HUDEP-2 (cell line): ENCODE data around the gene GRK1.

ENCODE experiments used
- DNase-seq, 76 experiments: peaks; one replicate each; lab custom pipeline; 2025; ENCODE audit not compliant: unreplicated experiment in 76 of 76; lab: John Stamatoyannopoulos, UW

GRK1 gene

GRCh38 chr13:113754691-113755090, 87.7 kb downstream of the GRK1 start:
- DNase-seq, result no peak

GRCh38 chr13:113756441-113757097, 89.5 kb downstream of the GRK1 start:
- DNase-seq, result no peak

DNA sequence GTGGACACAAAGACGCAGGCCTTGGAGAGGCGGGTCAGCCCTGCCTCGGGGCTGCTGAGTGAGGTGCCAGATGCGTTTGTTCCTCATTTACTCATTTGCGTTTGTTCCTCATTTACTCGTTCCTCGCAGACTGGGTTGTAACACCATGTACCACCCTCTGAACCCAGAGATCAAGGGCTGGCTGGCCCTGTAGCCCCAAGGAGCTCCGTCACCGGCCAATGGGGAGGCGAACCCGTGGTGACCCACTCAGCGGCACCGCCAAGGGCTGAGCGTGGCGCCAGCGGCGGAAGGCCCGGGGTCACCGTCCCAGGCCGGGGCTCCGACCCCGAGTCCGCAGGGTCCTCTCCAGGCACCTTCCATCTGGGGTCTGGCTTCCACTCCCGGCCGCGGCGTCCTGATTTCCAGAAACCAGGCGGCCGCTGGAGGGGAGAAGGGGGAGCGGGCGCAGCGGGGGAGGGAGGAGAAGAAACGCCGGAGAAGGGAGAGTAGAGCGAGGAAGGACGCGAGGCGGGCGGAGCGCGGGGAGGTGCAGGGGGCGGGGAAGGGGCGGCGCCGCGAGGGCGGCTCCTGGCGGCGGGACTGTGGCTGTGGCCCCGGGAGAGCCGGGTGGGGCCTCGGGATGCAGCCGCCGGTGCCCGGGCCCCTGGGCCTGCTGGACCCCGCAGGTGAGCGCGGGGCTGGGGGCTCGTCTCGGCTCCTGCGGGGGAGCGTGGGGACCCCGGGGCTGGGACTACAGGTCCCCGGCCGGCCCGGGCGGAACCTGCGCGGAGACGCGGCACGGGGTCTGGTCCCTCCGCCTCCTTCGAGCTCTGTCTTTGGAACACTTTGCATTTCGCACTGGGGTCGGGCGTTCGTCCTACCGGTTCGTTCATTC, 91.9 kb downstream of the GRK1 start, which contains the start of gene TMEM255B:
Gene TMEM255B (plus strand): TSS at position 576 of the 874 bp plus-strand sequence. CDS start 44 bp downstream, at position 620.
- DNase-seq, result peak in 56 of 76 experiments; percentile 1 to 77 (median 44)

GRCh38 chr13:113759525-113760137, 92.6 kb downstream of the GRK1 start:
- DNase-seq, result no peak

DNA sequence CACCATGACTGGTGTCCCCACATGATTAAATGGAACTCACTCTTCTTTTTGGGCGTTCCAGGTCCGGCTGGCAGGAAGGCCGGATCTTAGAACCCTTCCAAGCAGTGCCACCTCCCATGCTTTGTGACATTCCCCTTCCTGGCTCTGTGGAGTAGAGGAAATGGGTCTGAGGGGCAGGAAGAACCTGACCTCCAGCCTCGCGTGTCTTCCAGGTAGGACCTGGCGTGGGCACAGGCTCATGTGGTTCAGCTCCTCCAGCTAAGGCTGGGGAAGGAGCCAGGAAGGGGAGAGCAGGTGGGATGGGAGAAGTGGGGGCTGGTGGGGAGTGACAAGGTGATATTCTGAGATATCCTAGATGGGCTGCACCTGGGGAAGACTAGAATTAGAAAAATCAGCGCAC, 94.1 kb downstream of the GRK1 start:
- no peak for DNase-seq

DNA sequence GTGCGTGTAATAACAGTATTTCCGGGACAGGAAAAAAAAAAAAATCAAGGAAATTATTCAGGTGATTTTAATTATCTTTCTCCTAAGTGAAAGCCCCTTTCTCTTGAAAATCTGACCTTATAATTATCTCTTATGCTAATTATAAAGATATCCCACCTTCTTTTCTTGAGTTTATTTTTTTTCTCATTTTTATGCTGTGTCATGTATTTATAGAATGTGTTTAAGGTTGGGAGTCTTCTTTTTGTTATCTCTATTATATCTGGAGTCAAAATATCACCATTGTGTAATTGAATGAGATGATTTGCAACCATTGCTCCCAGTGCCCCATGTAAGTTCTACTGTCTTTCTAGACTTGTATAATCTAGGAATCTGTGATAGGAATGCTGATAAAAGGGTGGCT, 95.1 kb downstream of the GRK1 start:
- no peak for DNase-seq

DNA sequence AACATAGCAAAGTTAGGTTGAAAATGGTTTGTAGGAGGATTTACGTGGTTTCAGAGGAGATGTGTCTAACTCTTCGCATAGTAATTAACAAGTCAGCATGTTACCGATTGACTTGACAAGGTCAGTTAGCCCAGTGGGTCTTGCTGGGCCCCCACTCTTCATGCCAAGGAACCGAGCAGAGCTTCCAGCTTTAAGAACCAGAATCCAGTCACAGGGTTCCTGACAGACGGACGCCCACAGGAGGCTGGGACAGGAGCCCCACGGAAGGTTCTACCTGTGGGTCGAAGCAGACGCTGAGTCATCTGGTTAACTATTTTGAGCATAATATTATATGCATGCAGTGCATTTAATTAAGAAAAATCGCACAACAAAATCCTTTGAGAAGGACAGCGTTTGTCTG, 95.5 kb downstream of the GRK1 start:
- DNase-seq, result no peak

DNA sequence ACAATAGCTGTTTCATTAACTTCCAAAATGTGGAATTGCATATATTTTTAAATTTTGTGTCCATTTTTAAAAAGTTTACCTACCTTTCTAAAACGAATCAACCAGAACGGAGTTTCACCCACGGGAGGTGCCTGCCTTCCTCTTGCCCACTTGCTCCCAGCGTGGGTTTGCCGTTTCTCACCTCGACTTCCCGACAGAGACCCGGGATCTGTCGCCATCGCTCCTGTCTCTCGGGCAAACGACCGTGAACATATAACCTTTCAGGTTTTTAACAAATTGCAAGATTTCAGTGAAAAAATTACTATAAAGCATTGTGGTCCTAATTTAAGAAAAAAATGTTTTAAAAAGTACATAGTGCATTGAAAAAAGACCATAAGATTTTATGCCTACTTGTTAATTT, 96.2 kb downstream of the GRK1 start:
- no peak for DNase-seq

- no peak for DNase-seq
Measured at GRCh38 chr13:113763961-113764792, 97.2 kb downstream of the GRK1 start.

DNA sequence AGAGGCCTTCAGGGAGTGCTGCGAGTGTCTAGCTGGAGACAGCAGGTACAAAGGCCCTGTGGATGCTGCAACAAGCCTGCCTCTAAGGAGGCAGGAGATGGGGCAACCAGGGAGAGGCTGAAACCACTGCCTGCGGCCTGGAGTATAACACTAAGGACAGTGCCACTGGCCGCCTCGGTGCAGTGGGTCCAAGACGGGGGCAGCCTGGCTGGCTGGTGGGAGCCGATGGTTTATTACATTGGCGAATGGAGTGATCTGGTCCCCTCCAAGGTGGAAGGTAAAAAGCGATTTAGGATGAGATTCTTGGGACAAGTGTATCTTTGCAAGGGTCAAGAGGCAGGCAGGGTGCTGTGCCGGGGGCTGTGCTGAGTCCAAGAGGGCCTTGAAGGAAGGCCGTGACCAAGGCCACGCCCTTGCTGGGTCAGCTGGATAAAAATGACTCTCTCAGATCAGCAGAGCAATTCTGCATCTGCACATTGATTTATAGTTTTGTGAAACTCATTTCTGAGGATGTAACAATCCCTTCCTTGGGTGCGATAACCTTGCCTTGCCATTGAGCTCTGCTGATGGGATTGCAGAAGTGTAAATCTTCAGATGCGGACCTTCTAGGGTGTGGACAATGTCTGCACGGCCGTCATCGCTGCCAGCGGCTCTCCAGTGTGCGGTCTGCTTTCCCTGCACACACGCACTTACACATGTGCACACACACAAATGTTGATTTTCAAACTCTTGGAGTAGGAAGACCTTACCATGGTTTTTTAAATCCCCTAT, 98.0 kb downstream of the GRK1 start:
- no peak for DNase-seq

DNA sequence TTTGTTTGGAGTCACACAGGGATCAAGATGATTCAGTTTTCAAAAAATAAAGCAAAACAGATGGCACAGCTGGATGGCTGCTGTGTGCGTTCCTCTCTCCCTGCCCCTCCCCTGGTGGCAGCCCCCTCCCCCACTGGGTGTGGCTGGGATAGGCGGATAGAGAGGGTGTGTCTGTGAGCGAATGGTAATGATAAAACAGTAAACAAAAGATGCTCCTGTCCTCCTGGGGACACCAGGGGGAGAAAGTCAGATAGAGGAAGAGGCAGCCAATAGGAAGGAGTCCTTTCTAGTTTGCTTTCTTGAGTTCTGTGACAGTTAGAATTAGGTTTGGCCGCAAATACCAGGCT, 98.5 kb downstream of the GRK1 start:
- DNase-seq, result peak in 17 of 76 experiments; percentile 2 to 40 (median 14)

DNA sequence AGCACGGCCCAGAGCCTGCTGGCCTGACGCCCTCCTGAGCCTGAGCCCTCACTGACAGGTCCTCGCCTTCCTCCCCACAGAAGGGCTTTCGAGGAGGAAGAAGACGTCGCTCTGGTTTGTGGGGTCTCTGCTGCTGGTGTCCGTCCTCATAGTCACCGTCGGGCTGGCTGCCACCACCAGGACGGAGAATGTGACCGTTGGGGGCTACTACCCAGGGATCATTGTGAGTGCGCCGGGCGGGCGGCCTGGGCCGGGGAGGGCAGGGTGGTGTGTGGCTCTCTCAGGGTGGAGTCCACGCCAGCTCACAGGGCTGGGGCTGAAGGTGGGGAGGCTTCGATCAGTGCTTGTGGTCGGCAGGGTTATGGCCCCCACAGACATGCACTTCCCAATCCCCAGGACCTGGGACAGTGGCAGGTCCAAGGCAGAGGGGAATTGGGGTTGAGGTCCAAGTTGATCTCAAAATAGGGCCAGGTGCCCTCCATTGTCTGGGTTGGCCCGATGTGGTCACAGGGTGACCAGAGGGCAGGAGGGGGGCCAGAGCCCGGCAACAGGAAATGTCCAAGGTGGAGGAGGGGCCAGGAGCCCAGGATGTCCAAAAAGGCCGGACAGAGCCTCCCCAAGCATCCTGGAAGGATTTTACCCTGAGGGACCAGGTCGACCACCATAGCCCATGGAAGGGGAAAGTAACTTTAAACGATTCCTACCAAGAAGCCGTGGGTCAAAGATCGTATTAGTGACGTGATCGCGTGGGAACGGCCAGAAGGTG, 99.2 kb downstream of the GRK1 start:
- no peak for DNase-seq

DNA sequence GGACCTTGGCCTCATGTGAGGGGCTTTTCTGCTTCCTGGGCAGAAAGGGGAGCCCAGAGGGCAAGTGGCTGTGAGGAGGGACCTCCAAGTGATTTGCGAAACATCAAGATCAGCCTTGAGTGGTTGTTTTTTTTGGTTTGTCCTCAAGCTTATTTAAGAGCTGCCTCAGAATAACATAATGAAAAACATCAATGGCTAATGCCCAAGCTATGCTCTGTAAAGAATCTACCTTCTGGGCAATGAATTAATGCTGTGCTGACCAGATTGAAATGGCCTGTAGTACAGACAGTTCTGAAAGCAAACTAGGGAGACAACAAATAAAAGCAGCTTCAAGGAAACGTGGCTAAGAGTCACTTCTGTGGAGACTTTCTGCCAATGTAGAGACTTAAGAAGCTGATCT, 100.3 kb downstream of the GRK1 start:
- no peak for DNase-seq

GRCh38 chr13:113768018-113768905, 101.2 kb downstream of the GRK1 start:
- no peak for DNase-seq

- no peak for DNase-seq
Measured at GRCh38 chr13:113769106-113769505, 102.1 kb downstream of the GRK1 start.

- no peak for DNase-seq
Measured at GRCh38 chr13:113769881-113770280, 102.9 kb downstream of the GRK1 start.

- DNase-seq, result no peak
Measured at GRCh38 chr13:113770441-113770840, 103.4 kb downstream of the GRK1 start.

- no peak for DNase-seq
Measured at GRCh38 chr13:113770937-113771336, 103.9 kb downstream of the GRK1 start.
